Measurements from ENCODE around the gene DOC2B. TPM values are rescaled to one million over a fixed set of nuclear protein-coding genes. Genes with fewer than 3 reads are reported as not detected.

The DOC2B gene
- total RNA-seq, 1 donor from 2014 or later: 59.6 TPM

DNA sequence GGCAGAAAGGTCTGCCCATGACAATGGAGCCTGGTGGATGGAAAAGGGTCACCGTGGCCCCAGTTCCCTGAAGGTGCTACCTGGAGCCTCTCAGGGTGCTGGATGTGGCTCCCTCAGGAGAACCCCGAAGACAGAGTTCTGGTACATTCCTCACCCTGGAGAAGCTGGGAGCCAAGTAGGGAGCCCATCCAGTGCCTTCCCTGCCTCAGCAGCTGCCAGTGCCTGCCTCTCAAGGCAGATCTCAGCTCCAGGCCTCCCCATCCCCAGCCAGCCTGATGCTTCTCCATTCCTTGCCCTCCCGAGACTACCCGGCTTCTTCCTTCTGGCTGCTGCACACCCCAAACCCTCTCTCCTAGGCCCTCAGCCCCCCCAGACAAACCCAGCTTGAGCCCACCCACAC, 23.5 kb downstream of the DOC2B start:
- DNase-seq (ENCODE audit: low spot score in 2 of 2, unreplicated experiment in 2 of 2): no peak
- H3K4me3 Mint-ChIP-seq: no peak overlapping the region
- TF ChIP-seq, protein P1, sequence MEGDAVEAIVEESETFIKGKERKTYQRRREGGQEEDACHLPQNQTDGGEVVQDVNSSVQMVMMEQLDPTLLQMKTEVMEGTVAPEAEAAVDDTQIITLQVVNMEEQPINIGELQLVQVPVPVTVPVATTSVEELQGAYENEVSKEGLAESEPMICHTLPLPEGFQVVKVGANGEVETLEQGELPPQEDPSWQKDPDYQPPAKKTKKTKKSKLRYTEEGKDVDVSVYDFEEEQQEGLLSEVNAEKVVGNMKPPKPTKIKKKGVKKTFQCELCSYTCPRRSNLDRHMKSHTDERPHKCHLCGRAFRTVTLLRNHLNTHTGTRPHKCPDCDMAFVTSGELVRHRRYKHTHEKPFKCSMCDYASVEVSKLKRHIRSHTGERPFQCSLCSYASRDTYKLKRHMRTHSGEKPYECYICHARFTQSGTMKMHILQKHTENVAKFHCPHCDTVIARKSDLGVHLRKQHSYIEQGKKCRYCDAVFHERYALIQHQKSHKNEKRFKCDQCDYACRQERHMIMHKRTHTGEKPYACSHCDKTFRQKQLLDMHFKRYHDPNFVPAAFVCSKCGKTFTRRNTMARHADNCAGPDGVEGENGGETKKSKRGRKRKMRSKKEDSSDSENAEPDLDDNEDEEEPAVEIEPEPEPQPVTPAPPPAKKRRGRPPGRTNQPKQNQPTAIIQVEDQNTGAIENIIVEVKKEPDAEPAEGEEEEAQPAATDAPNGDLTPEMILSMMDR (IDR thresholded peaks at IDR 0.05; ENCODE audit: unreplicated experiment): no peak
- H3K27me3 Mint-ChIP-seq (ENCODE audit: low read depth): peaks cover 2% of the 10 kb centered on the region
- H3K9me3 Mint-ChIP-seq: no peaks in the 10 kb centered on the region
- no peaks in the 10 kb centered on the region for H3K4me1 Mint-ChIP-seq
- H3K27ac Mint-ChIP-seq: no peak overlapping the region
- peaks cover 35% of the 10 kb centered on the region for H3K36me3 Mint-ChIP-seq

DNA sequence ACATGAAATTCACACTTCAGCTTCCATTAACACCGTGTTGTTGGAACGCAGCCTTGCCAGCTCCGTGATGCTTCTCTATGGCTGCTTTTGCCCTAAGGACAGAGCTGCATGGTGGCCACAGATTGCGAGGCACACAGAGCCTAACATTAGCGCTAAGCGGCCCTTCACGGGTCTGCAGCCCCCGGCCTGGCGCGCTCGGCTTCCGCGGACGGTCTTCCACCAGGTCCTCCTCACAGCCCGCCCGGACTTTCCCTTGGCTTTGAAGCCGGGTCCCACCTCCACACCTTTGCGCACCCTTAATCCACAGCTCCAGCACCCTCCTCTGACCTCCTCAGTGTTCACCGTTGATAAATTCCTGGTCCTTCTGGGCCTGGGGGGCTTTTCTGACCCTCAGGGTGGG, 24.5 kb downstream of the DOC2B start:
- Mint-ChIP-seq H3K4me3 (no peak overlapping the region), H3K4me1 (no peaks in the 10 kb centered on the region), H3K9me3 (no peaks in the 10 kb centered on the region), H3K27ac (no peak overlapping the region), H3K27me3 (ENCODE audit: low read depth) (peaks cover 2% of the 10 kb centered on the region), H3K36me3 (peaks cover 37% of the 10 kb centered on the region)
- DNase-seq (ENCODE audit: low spot score in 2 of 2, unreplicated experiment in 2 of 2): no peak
- TF ChIP-seq, protein P1 (IDR thresholded peaks at IDR 0.05; ENCODE audit: unreplicated experiment): no peak

DNA sequence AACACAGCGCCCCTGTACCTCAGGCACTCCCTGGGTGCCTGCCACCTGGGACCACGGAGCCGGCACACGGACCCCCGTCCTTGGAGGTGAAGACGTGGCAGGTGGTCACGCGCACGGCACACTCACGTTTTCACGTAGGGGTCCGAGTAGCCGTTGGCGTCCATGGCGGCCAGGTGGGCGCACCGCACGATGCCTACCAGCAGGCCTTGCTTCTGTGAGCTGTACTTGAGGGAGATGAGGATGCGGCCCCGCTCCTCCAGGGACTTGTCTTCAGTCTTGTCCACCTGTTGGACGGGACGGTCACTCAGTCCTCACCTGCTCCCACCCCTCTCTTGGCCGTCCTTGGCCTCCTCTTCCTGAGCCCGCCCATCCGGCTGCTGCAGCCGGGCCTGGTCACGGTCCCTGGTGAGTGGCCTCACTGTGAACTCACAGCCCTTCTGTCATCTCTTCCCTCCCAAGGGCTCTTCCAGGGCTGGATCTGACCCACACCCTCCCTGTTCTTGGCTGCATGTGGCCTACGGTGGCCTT, 25.3 kb downstream of the DOC2B start:
- no peaks in the 10 kb centered on the region for H3K9me3 Mint-ChIP-seq
- peaks cover 40% of the 10 kb centered on the region for H3K36me3 Mint-ChIP-seq
- H3K4me3 Mint-ChIP-seq: no peak overlapping the region
- DNase-seq (ENCODE audit: low spot score in 2 of 2, unreplicated experiment in 2 of 2): no peak
- TF ChIP-seq, protein P1 (IDR thresholded peaks at IDR 0.05; ENCODE audit: unreplicated experiment): no peak
- H3K4me1 Mint-ChIP-seq: no peaks in the 10 kb centered on the region
- no peak overlapping the region for H3K27ac Mint-ChIP-seq
- H3K27me3 Mint-ChIP-seq (ENCODE audit: low read depth): peaks cover 2% of the 10 kb centered on the region

DNA sequence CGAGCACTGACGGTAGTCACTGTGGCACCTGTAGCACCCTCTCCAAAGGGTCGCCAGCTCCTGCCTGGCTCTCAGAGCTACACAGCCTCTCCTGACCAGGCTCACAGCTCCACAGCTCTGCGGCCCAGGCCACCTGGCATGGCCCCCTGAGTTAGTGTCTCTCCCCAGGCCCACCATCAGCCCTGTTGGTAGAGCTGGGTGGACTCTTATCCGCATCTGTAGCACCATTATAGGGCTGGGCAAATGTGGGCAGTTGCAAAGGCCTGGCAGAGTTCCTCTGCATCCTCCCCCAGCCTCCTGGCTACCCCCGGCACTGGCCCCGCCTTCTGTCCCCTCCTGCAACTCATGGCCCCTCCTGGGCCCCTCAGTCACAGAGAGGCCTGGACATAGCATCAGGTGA, 25.9 kb downstream of the DOC2B start:
- Mint-ChIP-seq H3K9me3 (no peaks in the 10 kb centered on the region), H3K4me3 (no peak overlapping the region), H3K36me3 (peaks cover 43% of the 10 kb centered on the region), H3K4me1 (no peaks in the 10 kb centered on the region), H3K27me3 (ENCODE audit: low read depth) (peaks cover 2% of the 10 kb centered on the region), H3K27ac (no peak overlapping the region)
- no peak for DNase-seq (ENCODE audit: low spot score in 2 of 2, unreplicated experiment in 2 of 2)
- TF ChIP-seq, protein P1 (IDR thresholded peaks at IDR 0.05; ENCODE audit: unreplicated experiment): no peak

DNA sequence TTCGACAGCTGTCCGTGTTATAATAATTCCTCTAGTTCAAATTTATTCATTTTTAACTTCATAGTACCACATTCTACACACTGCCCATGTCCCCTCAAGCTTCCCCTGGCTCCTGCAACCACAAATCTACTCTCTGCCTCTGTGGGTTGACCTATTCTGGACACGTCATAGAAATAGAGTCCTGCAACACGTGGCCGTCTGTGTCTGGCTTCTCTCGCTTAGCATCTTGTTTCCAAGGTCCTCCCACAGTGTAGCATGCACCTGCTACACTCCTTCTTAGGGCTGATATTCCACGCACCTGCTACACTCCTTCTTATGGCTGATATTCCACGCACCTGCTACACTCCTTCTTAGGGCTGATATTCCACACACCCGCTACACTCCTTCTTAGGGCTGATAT, 27.6 kb downstream of the DOC2B start:
- Mint-ChIP-seq H3K36me3 (peaks cover 47% of the 10 kb centered on the region), H3K4me3 (no peak overlapping the region), H3K27me3 (ENCODE audit: low read depth) (peaks cover 2% of the 10 kb centered on the region), H3K9me3 (no peaks in the 10 kb centered on the region), H3K4me1 (no peaks in the 10 kb centered on the region), H3K27ac (no peak overlapping the region)
- no peak for DNase-seq (ENCODE audit: low spot score in 2 of 2, unreplicated experiment in 2 of 2)
- TF ChIP-seq, protein P1 (IDR thresholded peaks at IDR 0.05; ENCODE audit: unreplicated experiment): no peak
